GM12875 (cell line): ENCODE results near the gene ADISSP.

ENCODE experiments used
- H3K4me3 ChIP-seq: one replicate; pipeline ENCODE4 v1.5.1; 2011; ENCODE audit warnings: low read depth, low read length, control low read depth
- CTCF ChIP-seq: IDR thresholded peaks from 2 replicates; pipeline ENCODE4 v1.5.1; 2011; ENCODE audit warnings: low read depth, mild to moderate bottlenecking, control low read depth, inconsistent platforms, low read length, moderate library complexity, borderline replicate concordance; ENCODE audit not compliant: insufficient read depth

ADISSP gene

GRCh38 chr20:3767427-3768341 is at the start of gene ADISSP:
Gene ADISSP, minus strand, starts transcription at chr20:3767753. Its CDS starts 7,653 bp downstream, at chr20:3760100.
- H3K4me3 ChIP-seq, result peak within 1 kb of the TSS; percentile 75
- TF ChIP-seq CTCF, result peak; percentile 22; the same call in 1 of the 2 replicates

- no peak for TF ChIP-seq CTCF
- no peak overlapping the region for H3K4me3 ChIP-seq
These were observed 48.3 kb upstream of the ADISSP start for GRCh38 chr20:3815703-3816315.

GRCh38 chr20:3814928-3815495 is 47.5 kb upstream of the ADISSP start:
- no peak for TF ChIP-seq CTCF
- no peak overlapping the region for H3K4me3 ChIP-seq

GRCh38 chr20:3813848-3814581 is 46.5 kb upstream of the ADISSP start:
- H3K4me3 ChIP-seq, result no peak overlapping the region
- no peak for TF ChIP-seq CTCF

GRCh38 chr20:3812975-3813847 is 45.7 kb upstream of the ADISSP start:
- TF ChIP-seq CTCF, result no peak
- H3K4me3 ChIP-seq, result no peak overlapping the region

GRCh38 chr20:3812259-3812681 is 44.7 kb upstream of the ADISSP start:
- H3K4me3 ChIP-seq, result no peak overlapping the region
- TF ChIP-seq CTCF, result no peak
